ENCODE measurements around the gene RBM38.
"Not testable (repeated sequence)": the region's sequence is repeated elsewhere in the genome, so short reads cannot be mapped to it uniquely, and the experiment has no call there.

Gene RBM38

GRCh38 chr20:57417830-57418780 is 26.9 kb downstream of the RBM38 start:
- no peak for DNase-seq (ENCODE audit: low read depth)

GRCh38 chr20:57419479-57419878 is 28.3 kb downstream of the RBM38 start:
- DNase-seq (ENCODE audit: low read depth), result not testable (repeated sequence)

GRCh38 chr20:57420571-57421252 is 29.5 kb downstream of the RBM38 start:
- DNase-seq (ENCODE audit: low read depth), result no peak

- no peak for DNase-seq (ENCODE audit: low read depth)
Measured at GRCh38 chr20:57421253-57422220, 30.3 kb downstream of the RBM38 start.

- DNase-seq (ENCODE audit: low read depth), result no peak
Measured at GRCh38 chr20:57422254-57422653, 31.1 kb downstream of the RBM38 start.

- DNase-seq (ENCODE audit: low read depth), result no peak
Measured at GRCh38 chr20:57425150-57426013, 34.2 kb downstream of the RBM38 start.

GRCh38 chr20:57426271-57426689 is 35.1 kb downstream of the RBM38 start:
- DNase-seq (ENCODE audit: low read depth), result no peak

- DNase-seq (ENCODE audit: low read depth), result no peak
Measured at GRCh38 chr20:57426831-57427230, 35.6 kb downstream of the RBM38 start.

- DNase-seq (ENCODE audit: low read depth), result no peak
Measured at GRCh38 chr20:57428324-57429158, 37.3 kb downstream of the RBM38 start.

- no peak for DNase-seq (ENCODE audit: low read depth)
Measured at GRCh38 chr20:57429159-57429496, 37.9 kb downstream of the RBM38 start.

- no peak for DNase-seq (ENCODE audit: low read depth)
Measured at GRCh38 chr20:57429580-57430200, 38.5 kb downstream of the RBM38 start.

- not testable (repeated sequence) for DNase-seq (ENCODE audit: low read depth)
Measured at GRCh38 chr20:57430201-57430596, 39.0 kb downstream of the RBM38 start.

- DNase-seq (ENCODE audit: low read depth), result no peak
Measured at GRCh38 chr20:57431539-57431835, 40.3 kb downstream of the RBM38 start.

GRCh38 chr20:57432480-57432861 is 41.3 kb downstream of the RBM38 start:
- DNase-seq (ENCODE audit: low read depth), result no peak

- DNase-seq (ENCODE audit: low read depth), result no peak
Measured at GRCh38 chr20:57432862-57433491, 41.8 kb downstream of the RBM38 start.

- DNase-seq (ENCODE audit: low read depth), result no peak
Measured at GRCh38 chr20:57433657-57434389, 42.6 kb downstream of the RBM38 start.

GRCh38 chr20:57434390-57434700 is 43.1 kb downstream of the RBM38 start:
- DNase-seq (ENCODE audit: low read depth), result no peak

- no peak for DNase-seq (ENCODE audit: low read depth)
Measured at GRCh38 chr20:57435105-57435497, 43.9 kb downstream of the RBM38 start.

All from HS-27A (cell line).